Measurements from ENCODE around the gene CTRB2.

DNA sequence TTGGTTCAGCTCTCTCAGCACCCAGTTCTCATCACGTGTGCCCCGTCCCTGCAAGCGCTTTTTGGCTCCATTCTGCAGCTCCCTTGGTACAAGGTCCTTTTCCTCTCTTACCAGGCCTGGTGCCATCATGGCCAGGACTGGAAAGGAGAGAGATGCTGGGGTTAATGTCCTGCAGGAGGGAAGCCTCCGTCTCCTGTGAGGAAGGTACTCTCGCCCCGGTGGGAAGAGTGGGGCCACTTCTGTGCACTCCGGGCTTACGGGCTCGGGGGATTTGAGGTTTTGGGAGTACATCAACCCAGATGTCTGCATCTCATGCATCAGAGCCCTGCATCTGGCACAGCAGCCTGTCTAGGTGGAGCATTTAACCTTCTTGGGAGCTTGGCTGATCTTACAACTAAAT lies 10.1 kb downstream of the CTRB2 start:
- TF ChIP-seq CTCF (IDR thresholded peaks at IDR 0.05) (no peak), POLR2A (IDR thresholded peaks at IDR 0.05) (no peak)

Measured in breast epithelium (tissue), 3 donors.